ENCODE measurements around the gene EFHC2.

DNA sequence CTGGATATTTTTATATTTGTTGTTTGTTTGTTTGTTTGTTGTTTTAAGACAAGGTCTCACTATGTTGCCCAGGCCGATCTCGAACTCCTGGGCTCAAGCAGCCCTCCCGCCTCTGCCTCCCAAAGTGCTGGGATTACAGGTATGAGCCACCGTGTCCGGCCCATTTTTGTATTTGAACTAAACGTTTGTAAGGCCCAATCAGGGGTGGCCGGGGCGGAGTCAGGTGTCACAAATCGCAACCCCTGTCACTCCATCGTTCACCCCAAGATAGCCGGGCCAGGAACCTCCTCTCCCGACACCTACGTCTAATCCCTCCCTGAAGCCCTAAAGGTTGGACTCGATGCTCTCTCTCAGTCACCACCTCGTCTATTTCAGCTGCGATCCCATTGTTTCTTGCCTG lies 722 bp upstream of the EFHC2 start:
- TF ChIP-seq POLR2AphosphoS5 (IDR thresholded peaks at IDR 0.05) (no peak), EP300 (IDR thresholded peaks at IDR 0.05) (no peak)
- TF ChIP-seq, protein P1, sequence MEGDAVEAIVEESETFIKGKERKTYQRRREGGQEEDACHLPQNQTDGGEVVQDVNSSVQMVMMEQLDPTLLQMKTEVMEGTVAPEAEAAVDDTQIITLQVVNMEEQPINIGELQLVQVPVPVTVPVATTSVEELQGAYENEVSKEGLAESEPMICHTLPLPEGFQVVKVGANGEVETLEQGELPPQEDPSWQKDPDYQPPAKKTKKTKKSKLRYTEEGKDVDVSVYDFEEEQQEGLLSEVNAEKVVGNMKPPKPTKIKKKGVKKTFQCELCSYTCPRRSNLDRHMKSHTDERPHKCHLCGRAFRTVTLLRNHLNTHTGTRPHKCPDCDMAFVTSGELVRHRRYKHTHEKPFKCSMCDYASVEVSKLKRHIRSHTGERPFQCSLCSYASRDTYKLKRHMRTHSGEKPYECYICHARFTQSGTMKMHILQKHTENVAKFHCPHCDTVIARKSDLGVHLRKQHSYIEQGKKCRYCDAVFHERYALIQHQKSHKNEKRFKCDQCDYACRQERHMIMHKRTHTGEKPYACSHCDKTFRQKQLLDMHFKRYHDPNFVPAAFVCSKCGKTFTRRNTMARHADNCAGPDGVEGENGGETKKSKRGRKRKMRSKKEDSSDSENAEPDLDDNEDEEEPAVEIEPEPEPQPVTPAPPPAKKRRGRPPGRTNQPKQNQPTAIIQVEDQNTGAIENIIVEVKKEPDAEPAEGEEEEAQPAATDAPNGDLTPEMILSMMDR (IDR thresholded peaks at IDR 0.05) = no peak

All from suprapubic skin (tissue), 4 donors.